DND-41 (cell line): Measurements from ENCODE around the gene ST6GALNAC3.

Experiments
- CTCF ChIP-seq: IDR thresholded peaks from 2 replicates; pipeline ENCODE4 v1.5.1; 2012; ENCODE audit warnings: borderline replicate concordance, low read length, moderate library complexity, mild to moderate bottlenecking; ENCODE audit not compliant: poor library complexity, severe bottlenecking; ENCODE audit errors: extremely low read depth
- EZH2 ChIP-seq: IDR thresholded peaks from 3 replicates; pipeline ENCODE4 v1.6.1; 2012; ENCODE audit warnings: borderline replicate concordance, low read depth, mild to moderate bottlenecking, moderate library complexity, low read length, inconsistent platforms; ENCODE audit not compliant: severe bottlenecking

- no peak for TF ChIP-seq CTCF
- no peak for TF ChIP-seq EZH2
Observed at GRCh38 chr1:76102046-76102445, 27.5 kb downstream of the ST6GALNAC3 start.
